NCI-H1417 (cell line): ENCODE results near the gene WWC1.

ENCODE experiments used
- DNase-seq, 3 experiments: peaks; one replicate each; lab custom pipeline; 2025; lab: John Stamatoyannopoulos, UW

The WWC1 gene

DNA sequence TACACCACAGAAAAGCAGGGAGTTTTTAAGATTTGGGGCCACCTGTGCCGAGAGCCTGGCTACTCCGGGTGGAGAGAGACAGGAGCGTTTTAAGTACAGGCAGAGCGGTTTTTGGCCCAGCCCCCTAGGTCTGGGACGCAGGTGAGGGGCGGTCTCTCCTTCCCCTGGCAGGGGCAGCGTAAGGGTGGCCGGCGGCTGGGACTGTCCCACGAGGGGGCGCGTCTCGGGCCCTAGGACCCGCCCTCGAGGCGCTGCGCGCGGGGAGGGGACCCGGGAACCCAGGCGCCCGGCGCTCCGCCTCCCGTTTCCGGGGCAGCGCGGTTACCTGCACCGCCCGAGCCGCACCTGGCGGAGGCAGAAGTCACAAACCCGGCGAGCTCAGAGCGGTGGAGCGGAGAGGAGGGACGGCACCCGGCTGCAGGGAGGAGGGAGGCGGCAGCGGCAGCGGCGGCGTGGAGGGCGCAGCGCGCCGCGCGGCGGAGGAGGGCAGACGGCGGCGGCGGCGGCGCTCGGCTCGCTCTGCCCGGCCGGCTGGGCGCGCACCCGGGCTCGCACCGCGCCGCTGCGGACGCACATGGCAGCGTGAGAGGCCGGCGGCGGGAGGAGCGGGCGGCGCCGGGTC lies at the start of gene WWC1:
TSS of gene WWC1 (plus strand) at position 304 of the 622 bp plus-strand sequence. CDS start 508 bp downstream, outside the sequence.
- peak; percentile 76 to 88 (median 77) for DNase-seq

GRCh38 chr5:168244838-168245559 lies 46.4 kb upstream of the WWC1 start:
- DNase-seq: no peak

DNA sequence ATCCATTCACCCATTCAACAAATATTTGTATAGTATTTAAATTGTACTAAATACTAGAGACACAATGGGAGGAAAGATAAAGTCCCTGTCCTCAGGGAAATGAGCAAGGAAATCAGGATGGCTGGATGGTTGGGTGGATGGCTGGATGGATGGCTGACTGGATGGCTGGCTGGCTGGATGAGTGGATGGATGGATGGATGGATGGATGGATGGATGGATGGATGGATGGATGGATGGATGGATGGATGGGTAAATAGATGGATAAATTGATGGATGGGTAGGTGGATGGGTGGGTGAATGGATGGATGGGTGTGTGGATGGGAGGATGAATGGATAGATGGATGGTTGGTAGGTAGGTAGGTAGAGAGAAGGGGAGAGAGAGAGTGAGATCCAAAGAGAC lies 41.5 kb upstream of the WWC1 start:
- no peak for DNase-seq

DNA sequence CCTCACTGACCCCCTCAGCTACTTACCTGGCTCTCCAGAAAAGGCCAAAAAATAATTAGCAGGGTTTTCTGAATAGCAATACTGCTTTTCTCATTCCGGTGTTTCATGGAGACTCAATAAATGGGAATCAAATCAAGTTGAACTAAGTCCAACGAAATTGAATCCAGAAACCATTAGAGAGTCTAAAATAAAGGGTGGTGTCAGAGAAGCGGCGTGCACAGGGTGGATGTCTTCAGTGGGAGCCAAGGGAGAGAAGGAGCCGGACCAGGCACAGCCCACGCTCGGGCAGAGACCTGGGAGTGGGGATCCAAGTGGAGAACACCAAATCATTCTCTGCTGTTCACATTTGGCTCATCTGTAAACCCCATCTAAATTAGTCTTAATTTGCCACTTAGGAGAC lies 40.2 kb upstream of the WWC1 start:
- DNase-seq: no peak

- DNase-seq: peak in 2 of 3 experiments; percentile 13 to 62
These were observed 37.3 kb upstream of the WWC1 start for GRCh38 chr5:168254013-168254693.

DNA sequence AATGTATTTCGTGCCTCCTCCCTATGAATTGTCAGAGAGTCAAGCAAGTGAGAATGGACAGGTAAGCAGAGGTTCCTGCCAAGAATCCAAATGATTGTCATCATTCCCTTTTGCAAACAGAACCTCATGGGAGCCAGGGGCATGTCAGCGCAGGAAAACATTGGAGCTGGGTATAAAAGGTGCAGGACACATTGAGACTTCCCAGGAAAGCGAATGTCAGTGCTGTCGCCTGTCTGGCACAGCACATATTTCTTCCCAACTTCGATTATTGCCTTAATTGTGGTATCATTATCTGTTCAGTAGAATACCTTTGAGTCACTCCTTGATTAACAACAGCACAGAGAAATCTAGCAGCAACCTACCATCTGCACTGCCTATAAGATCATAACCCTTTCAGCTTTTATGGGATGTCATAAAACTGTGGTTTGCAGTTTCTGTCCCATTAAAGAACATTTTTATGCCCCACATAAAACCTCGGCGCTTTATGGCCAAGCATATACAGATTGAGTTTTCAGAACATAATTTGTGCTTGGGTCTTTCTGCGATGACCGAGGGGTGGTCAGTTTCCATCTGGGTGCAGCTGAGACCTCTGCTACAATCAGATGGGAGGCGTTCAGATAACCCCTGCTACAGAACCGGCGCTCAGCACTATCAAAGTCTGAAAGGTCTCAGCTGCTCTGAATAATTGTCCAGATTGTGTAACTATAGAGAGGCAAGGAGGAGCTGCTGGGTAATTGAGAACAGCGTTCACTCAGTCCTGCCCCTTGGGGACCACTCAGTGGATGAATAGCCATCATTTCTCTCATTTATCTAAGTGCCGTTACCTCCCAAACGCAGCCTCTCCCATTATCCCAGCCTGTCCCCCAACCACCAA lies 30.9 kb upstream of the WWC1 start:
- peak in 2 of 3 experiments; percentile 54 to 88 for DNase-seq

DNA sequence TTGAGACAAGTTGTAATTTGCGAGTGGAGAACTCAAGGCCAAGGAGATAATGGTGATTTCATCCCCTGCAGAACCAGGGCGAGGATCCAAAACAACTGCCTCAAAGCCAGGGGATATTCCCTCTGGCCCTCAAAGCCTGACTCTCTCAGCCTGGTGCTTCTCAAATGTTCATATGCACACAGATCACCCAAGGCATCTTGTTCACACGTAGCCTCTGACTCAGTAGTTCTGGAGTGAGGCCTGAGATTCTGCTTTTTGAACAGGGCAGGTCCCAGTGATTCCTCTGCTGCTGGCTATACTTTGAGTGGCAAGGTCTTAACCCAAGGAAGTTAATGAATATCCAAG lies 30.2 kb upstream of the WWC1 start:
- no peak for DNase-seq

DNA sequence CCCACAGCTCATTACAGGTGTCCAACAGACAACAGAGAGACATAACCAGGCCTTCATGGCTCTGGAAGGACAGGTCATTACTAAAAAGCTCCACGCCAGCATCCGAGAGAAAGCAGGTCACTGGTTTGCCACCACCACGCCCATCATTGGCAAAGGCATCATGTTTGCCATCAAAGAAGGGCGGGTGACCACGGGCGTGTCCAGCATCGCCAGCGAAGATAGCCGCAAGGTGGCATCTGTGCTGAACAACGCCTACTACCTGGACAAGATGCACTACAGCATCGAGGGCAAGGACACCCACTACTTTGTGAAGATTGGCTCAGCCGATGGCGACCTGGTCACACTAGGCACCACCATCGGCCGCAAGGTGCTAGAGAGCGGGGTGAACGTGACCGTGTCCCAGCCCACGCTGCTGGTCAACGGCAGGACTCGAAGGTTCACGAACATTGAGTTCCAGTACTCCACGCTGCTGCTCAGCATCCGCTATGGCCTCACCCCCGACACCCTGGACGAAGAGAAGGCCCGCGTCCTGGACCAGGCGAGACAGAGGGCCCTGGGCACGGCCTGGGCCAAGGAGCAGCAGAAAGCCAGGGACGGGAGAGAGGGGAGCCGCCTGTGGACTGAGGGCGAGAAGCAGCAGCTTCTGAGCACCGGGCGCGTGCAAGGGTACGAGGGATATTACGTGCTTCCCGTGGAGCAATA lies 29.3 kb upstream of the WWC1 start:
- DNase-seq: no peak

DNA sequence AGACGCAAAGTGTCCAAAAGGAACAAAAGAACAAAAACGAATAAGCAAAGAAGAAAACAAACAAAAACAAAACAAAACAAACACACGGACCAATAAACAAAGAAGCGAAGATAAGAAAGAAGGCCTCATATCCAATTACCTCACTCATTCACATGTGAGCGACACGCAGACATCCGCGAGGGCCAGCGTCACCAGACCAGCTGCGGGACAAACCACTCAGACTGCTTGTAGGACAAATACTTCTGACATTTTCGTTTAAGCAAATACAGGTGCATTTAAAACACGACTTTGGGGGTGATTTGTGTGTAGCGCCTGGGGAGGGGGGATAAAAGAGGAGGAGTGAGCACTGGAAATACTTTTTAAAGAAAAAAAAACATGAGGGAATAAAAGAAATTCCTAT lies 28.3 kb upstream of the WWC1 start:
- DNase-seq: no peak

DNA sequence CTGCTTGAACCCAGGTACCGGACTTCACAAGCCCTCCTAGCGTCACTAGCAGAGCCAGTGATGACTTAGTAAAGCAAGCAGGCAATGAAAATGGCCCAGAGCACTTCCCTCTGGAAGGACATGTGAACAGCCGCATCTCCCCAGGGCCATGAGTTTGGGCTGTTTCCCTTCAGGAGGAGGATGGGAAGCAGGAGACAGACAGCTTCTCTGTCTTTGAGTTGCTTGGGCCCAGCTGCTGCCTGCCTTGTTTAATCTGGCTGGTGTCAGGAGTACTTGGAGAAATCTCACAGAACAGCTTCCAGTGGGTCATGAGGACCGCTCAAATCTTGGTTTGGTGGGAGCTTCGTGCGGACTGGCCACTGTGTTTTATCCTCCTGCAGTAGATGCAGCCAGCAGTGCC lies 25.4 kb upstream of the WWC1 start:
- no peak for DNase-seq

GRCh38 chr5:168268949-168269936 lies 22.2 kb upstream of the WWC1 start:
- peak; percentile 86 to 95 (median 94) for DNase-seq

- DNase-seq: peak in 2 of 3 experiments; percentile 50 to 75
These were observed 21.5 kb upstream of the WWC1 start for GRCh38 chr5:168269937-168270330.

- DNase-seq: no peak
These were observed 21.0 kb upstream of the WWC1 start for GRCh38 chr5:168270476-168270875.

DNA sequence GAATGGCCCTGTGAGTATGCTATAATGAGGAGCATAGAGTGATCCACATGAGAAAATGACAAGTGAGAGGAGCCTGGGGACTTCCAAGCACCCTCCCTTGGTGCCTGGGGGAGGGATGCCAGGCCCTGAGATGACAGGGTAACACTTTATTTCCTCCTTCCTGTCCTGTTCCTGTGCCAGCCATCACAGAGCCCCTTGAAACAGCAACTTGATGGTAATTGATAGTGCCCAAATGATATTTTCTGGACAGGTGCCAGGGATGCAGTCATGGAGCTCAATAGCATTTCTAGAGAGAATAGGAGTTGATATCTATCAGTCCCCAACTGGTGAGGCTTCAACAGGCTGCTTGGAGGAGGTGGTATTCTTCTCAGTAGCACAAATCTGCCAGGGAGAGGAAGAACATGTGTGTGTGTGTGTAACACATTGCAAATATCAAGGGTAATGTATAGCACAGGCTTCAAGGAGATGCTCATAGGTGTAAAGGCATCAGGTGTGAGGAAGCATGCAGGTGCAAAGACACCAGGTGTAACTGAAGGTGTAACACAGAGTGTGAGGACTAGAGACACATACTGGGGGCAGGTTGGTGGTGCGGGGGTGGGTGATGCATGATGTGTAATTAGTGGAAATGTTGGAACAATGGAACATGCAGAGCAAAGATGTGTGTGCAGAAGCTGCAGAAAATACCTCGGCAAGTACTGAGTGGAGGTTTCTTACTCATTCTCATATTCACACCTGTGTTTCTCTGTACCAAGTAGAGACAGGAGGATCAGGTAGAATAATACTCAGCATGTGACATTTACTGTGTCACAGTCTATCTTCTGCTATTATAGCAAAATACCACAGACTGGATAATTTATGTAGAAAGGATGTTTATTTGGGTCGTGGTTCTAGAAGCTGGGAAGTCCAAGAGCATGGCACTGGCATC lies 18.1 kb upstream of the WWC1 start:
- DNase-seq: peak; percentile 3 to 52 (median 26)

- no peak for DNase-seq
These were observed 17.0 kb upstream of the WWC1 start for GRCh38 chr5:168274406-168274805.

DNA sequence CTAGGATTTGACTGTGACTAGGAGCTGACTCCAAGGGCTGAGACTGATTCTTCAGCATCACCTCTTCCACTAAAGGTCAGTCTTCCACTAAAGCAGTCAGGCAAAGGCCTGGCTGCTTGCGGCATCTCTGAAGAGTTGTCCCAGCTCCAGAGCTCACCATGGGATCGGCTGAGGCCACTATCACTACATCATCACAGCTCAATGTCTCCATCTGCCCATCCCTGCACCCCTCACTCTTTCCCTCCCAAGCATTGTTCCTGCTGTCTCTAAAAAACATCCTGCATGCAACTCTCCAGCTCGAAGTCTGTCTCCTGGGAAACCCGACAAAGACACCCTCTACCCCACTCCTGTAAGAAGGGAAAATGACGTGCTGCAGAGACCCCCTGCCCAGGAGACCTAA lies 15.5 kb upstream of the WWC1 start:
- DNase-seq: no peak

GRCh38 chr5:168282120-168282519 lies 9.3 kb upstream of the WWC1 start:
- peak in 1 of 3 experiments; percentile 19 for DNase-seq

DNA sequence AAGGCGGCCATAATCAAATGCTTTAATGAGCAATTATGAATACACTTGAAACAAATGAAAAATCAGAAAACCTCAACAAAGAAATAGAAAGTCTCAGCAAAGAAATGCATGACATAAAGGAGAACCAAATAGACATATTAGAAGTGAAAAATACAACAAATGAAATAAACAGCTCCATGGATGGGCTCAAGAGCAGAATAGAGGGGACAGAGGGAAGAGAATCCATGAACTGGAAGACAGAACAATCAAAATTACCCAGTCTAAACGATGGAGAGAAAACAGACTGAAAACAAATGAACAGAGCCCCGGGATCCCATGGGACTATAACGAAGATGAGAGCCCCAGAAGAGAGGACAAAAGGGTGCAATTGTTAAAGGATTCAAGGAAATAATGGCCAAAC lies 6.6 kb upstream of the WWC1 start:
- no peak for DNase-seq

GRCh38 chr5:168285696-168286095 lies 5.7 kb upstream of the WWC1 start:
- DNase-seq: no peak
